Kidney epithelial cell (primary cell): ENCODE data around the gene RAI14. TPM values are rescaled to one million over a fixed set of nuclear protein-coding genes. Genes with fewer than 3 reads are reported as not detected.

Experiments used
- DNase-seq: peaks from one replicate; pipeline ENCODE4 v3.0.0-alpha.2; 2010; ENCODE audit warnings: low read depth
- H3K27me3 ChIP-seq: 2 replicates; pipeline ENCODE4 v1.6.0; 2011; ENCODE audit warnings: low read length; ENCODE audit not compliant: control insufficient read depth, insufficient read depth
- H3K36me3 ChIP-seq: 2 replicates; pipeline ENCODE4 v1.5.1; 2011; ENCODE audit warnings: low read length; ENCODE audit not compliant: control insufficient read depth, insufficient read depth
- H3K4me3 ChIP-seq: 2 replicates; pipeline ENCODE4 v1.5.1; 2011; ENCODE audit warnings: low read depth, mild to moderate bottlenecking, control low read depth, low read length
- total RNA-seq: library from RNA; depleted of rRNA; stranded (reverse); fragments of >200 nt; gene quantifications from 2 replicates; pipeline ENCODE4 v1.2.3, GENCODE V29; 2015
- TF ChIP-seq, protein P1 (sequence below): IDR thresholded peaks from 2 replicates; pipeline ENCODE4 v1.5.1; 2011; ENCODE audit warnings: mild to moderate bottlenecking, moderate library complexity, low read length, control low read depth, inconsistent platforms; ENCODE audit not compliant: insufficient read depth, poor library complexity, severe bottlenecking

Gene RAI14
- total RNA-seq, 1 donor from 2014 or later, result 116 TPM

GRCh38 chr5:34728236-34728635 is 72.1 kb downstream of the RAI14 start:
- Histone ChIP-seq H3K36me3 (no peaks in the 10 kb centered on the region), H3K4me3 (no peak overlapping the region), H3K27me3 (no peaks in the 10 kb centered on the region)
- TF ChIP-seq, protein P1, sequence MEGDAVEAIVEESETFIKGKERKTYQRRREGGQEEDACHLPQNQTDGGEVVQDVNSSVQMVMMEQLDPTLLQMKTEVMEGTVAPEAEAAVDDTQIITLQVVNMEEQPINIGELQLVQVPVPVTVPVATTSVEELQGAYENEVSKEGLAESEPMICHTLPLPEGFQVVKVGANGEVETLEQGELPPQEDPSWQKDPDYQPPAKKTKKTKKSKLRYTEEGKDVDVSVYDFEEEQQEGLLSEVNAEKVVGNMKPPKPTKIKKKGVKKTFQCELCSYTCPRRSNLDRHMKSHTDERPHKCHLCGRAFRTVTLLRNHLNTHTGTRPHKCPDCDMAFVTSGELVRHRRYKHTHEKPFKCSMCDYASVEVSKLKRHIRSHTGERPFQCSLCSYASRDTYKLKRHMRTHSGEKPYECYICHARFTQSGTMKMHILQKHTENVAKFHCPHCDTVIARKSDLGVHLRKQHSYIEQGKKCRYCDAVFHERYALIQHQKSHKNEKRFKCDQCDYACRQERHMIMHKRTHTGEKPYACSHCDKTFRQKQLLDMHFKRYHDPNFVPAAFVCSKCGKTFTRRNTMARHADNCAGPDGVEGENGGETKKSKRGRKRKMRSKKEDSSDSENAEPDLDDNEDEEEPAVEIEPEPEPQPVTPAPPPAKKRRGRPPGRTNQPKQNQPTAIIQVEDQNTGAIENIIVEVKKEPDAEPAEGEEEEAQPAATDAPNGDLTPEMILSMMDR, result no peak
- DNase-seq, result no peak

DNA sequence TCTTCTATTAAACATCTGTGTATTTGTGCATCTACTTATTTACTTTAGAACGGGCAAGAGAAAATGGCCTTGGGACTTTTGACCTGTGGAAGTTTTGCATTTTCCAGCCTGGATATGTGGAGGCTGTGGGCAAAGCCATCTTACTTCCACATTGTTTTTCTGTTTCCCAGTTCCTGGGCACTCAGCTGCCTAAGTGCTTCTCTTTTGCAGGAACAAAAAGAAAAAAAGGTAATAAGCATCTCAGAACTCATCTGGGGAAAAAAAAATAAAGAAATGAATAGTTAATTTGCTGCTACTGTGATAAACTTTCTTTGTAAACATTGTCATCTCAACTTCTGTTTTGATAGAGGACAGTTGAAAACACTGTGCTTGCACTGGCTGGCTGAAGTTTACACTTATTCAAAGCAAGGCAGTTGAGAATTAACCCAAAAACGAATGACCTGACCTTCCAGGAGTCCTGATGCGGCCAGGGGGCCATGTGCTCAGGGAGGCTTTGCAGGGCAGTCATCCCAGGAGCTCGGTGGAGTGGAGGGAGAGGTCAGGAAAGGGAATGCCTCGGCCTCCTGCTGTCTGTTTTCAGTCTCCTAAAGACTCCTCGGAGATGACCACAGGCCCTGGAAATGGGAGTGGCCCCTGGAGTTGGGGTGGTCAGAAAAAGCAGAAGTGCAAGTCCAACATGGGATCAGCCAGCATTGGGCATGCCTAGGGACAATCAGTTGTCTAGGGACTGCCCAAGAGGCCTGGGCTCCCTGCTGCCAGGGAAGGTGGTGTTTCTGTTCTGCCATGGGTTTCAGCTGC is 75.5 kb downstream of the RAI14 start:
- Histone ChIP-seq H3K27me3 (no peaks in the 10 kb centered on the region), H3K4me3 (no peak overlapping the region), H3K36me3 (no peaks in the 10 kb centered on the region)
- no peak for DNase-seq
- TF ChIP-seq, protein P1, result no peak

GRCh38 chr5:34734326-34734725 is 78.2 kb downstream of the RAI14 start:
- H3K4me3 ChIP-seq, result no peak overlapping the region
- no peak for DNase-seq
- TF ChIP-seq, protein P1, result no peak
- no peaks in the 10 kb centered on the region for H3K36me3 ChIP-seq
- no peaks in the 10 kb centered on the region for H3K27me3 ChIP-seq

GRCh38 chr5:34735491-34736426 is 79.6 kb downstream of the RAI14 start:
- no peak overlapping the region for H3K4me3 ChIP-seq
- no peak for DNase-seq
- TF ChIP-seq, protein P1, result no peak

DNA sequence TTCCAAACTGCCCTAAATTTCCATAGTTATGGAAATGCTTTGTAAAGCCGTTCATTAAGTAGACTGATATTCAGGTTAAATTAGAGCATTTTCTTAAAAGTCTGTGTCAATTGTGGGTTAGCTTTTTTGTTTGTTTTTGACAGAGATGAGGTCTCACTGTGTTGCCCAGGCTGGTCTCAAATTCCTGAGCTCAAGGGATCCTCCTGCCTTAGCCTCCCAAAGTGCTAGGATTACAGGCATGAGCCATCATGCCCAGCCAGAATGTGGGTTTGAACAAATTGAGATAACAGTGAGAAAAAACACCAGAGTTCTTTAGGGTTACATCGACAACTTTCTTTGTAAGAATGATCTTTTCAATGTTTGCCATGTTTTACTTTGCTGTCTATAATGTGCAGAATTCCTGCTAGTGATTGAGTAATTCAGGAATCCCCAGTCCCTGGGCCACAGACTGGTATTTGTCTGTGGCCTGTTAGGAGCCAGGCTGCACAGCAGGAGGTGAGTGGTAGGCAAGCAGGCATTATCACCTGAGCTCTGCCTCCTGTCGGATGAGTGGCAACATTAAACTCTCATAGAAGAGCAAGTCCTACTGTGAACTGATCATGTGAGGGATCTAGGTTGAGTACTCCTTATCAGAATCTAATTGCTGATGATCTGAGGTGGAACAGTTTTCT is 80.5 kb downstream of the RAI14 start:
- no peak overlapping the region for H3K4me3 ChIP-seq
- DNase-seq, result no peak
- H3K27me3 ChIP-seq, result no peaks in the 10 kb centered on the region
- TF ChIP-seq, protein P1, result no peak
- no peaks in the 10 kb centered on the region for H3K36me3 ChIP-seq

More at GRCh38 chr5:34735491-34736426, 79.6 kb downstream of the RAI14 start:
- Histone ChIP-seq H3K27me3 (no peaks in the 10 kb centered on the region), H3K36me3 (no peaks in the 10 kb centered on the region)
